NCI-H2107 (cell line): Measurements from ENCODE around the gene LETMD1.
"Not testable (repeated sequence)": the region's sequence is repeated elsewhere in the genome, so short reads cannot be mapped to it uniquely, and the experiment has no call there.

Source experiments
- DNase-seq: peaks from one replicate; lab custom pipeline; 2025; lab: John Stamatoyannopoulos, UW

LETMD1 gene, protein sequence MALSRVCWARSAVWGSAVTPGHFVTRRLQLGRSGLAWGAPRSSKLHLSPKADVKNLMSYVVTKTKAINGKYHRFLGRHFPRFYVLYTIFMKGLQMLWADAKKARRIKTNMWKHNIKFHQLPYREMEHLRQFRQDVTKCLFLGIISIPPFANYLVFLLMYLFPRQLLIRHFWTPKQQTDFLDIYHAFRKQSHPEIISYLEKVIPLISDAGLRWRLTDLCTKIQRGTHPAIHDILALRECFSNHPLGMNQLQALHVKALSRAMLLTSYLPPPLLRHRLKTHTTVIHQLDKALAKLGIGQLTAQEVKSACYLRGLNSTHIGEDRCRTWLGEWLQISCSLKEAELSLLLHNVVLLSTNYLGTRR

DNA sequence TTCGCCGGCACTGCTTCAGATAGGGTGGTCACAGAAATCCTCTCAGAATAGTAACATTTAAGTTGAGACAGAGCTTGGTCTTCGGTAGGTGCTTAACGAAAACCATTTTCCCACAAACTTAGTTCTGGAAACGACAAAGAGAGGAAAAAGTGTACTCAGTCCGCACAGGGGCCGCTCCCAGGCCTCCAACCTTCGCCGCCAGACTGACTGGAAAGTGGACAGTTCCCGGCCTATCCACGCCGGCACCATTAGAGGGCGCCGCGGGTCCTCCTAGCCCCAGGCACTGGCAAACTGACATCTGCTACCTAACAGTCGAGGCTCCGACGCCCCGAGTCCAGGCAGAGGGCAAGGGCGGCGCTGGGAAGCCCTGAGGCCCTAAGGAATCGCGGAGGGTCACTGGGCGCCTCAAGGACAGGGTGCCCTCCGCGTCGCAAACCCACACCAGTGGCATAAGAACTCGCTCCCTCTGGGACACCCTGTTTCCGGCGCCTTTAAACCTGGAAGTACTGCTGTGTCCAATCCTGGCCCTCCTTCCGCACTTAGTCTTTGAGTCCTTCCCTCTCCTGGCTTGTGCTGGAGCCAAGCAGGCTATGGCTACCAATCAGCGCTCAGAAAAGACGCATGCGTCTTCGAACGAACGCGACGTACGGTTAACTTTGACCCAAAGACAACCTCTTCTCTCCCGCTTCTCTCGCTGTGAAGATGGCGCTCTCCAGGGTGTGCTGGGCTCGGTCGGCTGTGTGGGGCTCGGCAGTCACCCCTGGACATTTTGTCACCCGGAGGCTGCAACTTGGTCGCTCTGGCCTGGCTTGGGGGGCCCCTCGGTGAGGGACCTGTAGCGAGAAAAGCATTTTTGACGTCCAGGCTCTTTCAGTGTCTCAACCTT lies at the start of gene LETMD1:
TSS of gene LETMD1 (plus strand) at position 673 of the 886 bp plus-strand sequence. CDS start at position 703, 30 bp downstream.
- peak; percentile 97 for DNase-seq

DNA sequence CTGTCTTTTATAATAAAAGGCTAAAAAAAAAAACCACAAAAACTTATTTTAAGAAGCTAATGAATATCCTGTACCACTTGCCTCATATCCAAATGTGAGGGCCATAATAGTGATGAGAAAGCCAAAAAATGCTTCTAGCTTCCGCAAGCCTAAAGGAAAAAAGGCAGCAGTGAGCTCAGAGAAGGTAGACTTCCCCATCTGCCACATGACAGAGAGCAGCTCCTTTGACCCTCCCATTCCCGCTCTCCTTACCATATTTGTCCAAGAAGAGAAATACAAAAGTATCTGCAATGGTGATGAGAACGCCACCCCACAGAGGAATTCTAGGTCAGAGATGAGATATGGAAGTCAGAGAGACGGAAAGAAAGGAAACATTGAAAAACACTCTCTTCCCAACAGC lies 49.0 kb upstream of the LETMD1 start:
- no peak for DNase-seq

DNA sequence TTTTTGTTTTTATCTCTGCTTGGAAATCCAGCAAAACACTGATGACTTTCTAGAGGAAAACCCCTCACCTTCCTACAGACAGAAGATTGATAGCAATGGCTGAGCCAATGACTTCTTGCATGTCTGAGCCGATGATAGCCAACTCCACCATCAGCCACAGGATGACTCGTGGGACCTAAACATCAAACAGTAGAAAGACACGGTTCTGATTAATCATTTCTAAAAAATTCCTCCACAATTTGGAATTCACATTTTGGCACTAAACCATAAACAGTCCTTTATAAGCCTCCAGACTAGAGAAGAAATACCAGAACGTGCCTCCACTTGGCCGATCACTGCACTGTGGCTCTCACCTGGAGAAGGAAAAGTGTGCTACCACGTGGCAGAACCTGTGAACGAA lies 47.9 kb upstream of the LETMD1 start:
- no peak for DNase-seq

DNA sequence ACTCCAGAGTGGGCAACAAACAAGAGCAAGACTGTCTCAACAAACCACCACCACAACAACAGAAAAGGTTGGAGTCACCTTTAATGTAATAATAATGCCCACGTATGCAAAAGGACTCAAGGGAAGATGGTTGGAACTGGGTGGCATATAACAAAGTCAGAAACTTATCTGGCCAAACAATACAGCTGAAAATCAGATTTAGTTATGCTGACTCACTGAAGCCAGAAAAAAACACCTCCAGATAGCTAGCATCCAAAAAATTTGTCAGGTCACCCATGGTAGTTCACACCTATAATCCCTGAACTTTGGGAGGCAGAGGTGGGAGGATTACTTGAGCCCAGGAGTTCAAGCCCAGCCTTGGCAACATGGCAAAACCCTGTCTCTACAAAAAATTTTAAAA lies 46.3 kb upstream of the LETMD1 start:
- DNase-seq, result no peak

DNA sequence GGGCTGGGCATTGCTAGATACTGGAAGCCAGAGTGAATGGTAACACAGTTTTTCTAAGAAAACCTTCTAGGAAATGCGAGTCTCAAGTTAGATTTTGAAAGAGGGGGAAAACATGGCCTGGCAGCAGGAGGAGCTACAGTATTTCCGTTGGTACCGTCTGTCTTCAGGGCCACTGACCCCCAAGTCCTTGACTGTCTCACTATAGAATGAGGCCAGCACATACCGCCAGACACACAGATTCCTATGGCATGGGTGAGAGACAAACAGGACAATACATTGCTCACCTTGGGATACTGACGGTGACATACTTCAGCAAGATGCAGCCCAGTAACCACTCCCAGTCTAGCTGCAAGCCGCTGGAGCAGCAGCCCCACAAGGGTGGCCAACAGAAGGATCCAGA lies 43.6 kb upstream of the LETMD1 start:
- DNase-seq, result no peak

DNA sequence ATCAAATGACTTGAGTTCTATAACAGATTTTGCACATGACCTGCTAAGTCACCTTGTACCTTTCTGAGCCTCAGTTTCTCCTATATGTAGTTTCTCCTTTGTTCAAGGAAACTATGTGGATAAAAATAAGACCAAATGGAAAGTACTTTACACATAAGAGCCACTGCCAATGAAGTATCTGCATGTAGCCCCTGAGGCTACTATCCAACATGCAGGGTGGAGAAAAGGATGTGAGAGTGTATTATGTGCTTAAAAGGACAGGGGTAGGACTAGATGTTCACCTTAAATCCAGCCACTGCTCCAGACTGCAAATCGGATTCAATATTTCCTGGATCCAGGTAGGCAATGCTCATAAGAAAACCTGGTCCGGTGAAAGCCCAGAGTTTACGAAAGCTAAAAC lies 43.1 kb upstream of the LETMD1 start:
- no peak for DNase-seq

DNA sequence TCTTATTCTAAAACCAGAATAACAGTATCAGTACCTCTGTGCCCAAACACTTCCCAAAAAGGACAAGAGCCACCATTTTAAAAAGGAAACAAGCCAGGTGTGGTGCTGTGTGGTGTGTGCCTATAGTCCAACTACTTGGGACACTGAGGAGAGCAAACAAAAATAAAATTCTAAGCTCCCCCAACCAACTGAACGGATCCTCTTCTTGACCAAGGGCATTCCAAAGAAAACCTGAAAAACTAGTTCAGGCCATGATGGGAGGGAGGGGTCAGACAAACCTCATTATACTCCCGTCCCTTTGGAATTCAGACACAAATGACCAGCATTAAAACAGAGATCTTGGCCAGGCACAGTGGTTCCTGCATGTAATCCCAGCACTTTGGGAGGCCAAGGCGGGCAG lies 42.5 kb upstream of the LETMD1 start:
- no peak for DNase-seq

DNA sequence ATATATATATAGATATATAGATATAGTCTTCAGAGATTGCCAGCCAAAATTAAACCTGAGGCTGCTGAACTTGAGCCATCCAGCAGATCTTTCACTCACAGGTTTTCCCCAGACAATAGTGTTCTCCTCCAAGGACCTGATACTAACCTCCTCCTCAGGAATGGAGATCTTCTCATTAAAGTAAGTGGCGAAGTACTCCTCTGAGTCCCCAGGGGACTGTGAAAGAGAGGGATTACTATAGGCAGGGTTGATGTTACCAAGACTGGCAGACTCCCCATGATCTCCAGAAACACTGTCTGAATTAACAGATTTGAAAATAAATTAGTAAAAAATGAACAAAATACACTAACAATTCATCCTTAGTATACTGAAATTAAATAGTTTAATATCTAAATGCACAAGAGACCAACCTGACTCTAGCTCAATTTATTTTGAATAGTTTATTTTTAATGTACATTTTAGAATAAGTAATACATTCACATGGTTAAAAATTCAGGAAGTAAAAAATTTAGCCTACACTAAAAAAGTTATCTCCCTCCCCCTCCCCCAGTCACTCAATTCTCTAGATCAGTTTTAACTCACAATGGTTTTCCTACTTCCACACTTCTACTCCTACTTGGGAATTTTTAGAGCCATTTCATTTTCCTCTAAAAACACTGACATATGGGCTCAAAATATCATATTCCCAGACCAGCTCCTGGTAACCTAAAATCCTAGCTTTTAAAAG lies 39.6 kb upstream of the LETMD1 start:
- no peak for DNase-seq

DNA sequence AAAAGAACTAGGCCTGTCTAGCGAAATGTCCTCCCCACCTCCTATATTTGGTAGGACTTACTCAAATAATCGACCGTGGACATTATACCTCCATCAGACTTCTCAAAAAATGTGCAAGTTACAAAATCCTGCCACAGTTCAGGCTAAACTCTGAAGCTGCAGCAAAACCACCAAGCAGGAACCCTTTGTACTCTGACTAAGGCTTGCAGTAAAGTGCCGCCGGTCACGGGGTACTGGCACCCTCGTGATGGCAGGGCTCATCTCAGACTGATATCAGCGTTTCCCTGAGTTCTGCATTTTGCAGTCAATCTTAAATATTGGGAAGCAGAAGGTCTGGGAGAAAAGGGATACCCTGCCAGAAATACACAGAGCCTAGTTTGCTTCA lies 39.1 kb upstream of the LETMD1 start:
- DNase-seq, result no peak

DNA sequence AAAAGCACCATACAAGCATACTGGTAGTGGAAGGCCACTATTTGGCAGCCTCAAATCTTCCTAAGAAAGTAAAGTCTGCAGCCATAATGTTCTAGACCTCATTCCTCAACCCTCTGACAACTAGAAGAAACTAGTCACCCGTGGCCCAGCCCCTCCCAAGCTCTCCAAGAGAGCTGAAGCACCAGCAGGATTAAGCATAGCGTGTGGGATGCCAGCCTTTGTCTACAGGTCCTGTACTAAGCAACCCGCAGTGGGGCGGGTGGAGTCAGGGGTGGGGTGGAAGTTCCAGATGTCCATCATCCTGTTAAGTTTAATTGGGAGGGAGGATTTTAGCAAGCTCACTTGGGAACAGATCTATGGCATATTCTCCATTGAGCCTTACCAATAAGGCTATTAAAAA lies 36.2 kb upstream of the LETMD1 start:
- no peak for DNase-seq

DNA sequence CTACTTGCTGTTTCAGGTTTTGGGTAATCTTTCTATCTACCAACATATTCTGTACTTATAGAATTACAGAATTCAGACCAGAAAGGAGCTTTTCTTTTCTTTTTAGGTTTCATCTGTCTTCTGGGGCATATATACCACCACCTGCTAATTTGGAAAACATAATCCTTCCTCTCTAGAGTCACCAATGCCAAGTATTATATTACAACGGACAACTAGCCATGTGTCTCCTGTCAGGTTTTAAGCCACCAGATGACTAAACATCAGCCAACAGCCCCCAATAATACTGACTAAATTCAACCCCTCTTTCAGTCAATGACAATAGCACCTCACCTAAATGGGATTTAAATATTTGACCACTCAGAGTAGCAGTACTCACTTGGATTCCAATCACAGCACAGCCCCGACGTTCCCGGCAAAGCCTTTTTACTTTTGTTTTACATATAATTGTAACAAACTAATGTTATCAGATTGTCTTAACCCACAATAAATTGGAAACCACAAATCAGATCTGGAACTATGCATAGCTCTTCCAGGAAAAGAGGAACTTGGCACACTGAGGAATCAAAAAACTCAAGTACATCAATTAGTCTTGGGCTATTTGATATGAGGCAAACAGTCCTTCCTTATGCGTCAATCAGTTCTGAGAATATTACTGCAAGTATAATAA lies 35.4 kb upstream of the LETMD1 start:
- no peak for DNase-seq

DNA sequence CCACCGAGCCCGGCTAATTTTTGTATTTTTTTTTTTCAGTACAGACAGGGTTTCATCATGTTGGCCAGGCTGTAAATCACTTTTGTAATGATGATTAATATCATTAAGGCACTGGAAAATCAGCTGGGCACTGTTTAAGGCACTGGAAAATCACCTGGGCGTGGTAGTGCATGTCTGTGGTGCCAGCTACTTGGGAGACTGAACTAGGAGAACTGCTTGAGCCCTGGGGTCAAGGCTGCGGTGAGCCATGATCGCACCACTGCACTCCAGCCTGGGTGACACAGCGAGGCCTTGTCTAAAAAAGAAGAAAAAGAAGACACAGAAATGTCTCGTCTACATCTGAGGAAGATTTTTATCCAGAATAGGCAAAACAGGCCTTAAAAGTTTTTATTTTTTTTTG lies 34.7 kb upstream of the LETMD1 start:
- DNase-seq, result no peak

DNA sequence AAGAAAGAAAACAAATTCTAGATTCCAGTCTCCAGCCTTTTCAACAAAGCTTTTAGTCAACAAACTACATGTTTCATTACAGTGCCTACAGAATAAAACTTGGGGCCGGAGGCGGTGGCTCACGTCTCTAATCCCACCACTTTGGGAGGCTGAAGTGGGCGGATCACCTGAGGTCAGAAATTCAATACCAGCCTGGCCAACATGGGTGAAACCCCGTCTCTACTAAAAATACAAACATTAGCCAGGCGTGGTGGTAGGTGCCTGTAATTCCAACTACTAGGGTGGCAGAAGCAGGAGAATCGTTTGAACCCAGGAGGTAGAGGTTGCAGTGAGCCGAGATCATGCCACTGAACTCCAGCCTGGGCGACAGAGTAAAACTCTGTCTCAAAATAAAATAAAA lies 33.7 kb upstream of the LETMD1 start:
- DNase-seq, result not testable (repeated sequence)

DNA sequence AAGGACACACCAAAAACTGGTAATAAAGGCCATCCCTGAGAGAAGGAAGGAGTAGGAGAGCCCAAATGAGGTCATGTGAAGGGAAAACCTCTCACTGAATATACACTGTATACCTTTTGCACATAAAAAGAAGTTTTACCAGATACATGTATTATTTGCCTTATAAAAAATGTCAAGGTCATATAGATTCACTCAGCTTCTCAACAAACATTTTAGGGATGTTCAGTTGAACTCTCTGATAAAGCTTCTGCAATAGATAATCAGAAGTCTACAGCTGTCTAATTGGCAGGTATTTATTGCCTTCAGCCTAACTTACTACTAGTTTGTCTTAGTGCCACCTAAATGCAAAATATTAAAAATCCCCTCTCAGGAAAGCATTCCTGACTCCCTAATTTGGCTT lies 30.7 kb upstream of the LETMD1 start:
- no peak for DNase-seq

DNA sequence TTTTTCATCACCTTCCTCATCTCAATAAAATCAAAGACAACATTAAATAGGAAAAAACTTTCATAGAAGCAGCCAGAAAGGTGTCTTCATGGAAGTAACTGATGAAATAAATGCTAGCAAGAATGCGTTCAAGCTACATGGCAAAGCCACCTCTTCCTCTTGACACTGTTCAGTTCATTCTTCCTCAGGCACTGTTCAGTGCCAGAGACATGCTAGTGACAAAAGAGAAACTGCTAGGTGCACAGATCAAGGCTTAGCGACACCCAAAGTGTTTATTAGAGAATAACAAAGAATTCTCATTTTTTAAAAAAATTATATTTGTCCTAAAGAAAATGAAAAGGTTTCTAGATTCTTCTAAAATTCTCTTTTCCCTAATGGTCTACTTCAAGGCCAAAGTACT lies 29.2 kb upstream of the LETMD1 start:
- no peak for DNase-seq

DNA sequence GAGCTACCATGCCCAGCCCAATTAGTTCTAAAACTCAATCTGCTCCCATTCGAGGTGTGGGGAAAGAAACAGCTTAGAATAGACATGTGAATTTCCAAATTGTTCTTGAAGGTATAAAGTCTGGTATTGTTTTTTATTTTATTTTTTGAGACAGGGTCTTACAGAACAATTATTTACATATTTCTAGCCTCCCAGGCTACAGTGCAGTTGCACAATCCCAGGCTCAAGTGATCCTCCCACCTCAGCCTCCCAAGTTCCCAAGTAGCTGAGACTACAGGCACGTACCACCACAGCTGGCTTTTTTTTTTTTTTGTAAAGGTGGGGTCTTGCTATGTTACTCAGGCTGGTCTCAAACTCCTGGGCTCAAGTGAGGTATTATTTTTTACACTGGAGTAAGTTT lies 28.2 kb upstream of the LETMD1 start:
- no peak for DNase-seq

DNA sequence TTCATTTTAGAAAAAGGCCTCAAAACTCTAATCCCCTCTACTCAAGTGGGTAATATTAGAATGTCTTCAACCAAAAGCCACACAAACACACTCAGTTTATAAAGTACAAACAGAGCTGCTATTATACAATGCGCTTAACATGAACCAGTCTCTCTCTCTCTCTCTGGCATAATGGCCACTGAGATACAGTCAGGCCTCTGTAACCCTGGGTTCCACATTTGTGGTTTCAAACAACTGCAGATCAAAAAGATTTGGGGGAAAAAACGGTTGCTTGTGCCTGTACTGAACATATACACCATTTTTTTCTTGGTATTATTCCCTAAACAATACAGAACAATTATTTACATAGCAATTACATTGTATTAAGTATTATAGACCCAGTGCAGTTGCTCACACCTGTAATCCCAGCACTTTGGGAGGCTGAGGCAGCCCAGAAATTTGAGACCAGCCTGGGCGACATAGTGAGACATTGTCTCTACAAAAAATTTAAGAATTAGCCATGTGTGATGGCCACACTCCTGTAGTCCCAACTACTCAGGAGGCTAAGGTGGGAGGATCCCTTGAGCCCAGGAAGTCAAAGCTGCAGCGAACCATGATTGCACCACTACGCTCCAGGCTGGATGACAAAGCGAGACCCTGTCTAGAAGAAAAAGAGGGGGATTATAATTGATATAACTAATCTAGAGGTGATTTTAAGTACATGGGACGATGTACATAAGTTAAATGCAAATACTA lies 27.5 kb upstream of the LETMD1 start:
- DNase-seq, result no peak

DNA sequence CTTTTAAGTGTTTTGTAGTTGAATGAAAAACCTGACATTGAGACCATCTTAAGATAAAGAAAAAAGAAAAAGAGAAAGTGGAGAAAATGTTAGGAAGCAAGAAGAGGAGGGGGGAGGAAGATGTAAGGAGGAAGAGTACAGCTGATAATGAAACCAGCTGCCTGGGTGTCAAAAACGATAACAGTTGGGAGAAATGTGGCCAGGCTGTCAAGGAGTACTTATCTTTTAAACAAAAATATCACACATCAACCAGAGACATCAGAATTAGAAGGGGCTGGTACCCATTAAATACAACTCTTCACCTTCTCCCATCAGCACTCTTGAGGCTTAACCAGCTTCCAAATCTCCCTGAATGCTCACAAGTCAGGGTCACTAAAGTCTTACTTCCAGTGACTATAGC lies 26.4 kb upstream of the LETMD1 start:
- DNase-seq, result no peak

DNA sequence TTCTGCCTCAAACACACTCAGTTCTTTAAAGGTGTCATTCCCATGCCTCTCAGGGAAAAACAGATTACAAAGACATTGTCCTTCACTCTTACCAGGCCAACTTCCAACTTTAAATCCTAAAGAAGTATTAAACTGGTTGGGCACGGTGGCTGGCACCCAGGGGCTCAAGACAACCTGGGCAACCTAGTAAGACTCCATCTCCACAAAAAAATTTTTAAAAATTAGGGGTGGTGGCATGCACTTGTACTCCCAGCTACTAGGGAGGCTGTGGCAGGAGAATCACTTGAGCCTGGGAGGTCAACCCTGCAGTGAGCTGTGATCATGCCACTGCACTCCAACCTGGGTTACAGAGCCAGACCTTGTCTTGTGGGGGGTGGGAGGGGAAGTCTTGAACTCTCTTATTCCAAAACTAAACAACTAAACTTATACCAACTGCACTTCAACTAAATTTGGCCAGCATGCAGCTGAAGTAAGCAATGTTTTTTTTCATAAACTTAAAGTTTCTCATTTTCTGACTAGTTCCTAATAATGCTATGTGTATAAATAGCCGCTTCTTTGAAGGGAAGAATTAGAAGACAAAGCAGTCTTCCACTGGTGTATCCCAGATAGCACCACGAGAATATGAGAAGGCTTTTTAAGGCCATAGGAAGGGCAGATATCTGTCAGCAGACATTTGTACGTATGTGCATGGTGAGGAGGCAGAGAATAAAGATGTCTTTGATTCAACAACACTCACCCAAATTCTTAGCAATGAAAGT lies 24.3 kb upstream of the LETMD1 start:
- no peak for DNase-seq

DNA sequence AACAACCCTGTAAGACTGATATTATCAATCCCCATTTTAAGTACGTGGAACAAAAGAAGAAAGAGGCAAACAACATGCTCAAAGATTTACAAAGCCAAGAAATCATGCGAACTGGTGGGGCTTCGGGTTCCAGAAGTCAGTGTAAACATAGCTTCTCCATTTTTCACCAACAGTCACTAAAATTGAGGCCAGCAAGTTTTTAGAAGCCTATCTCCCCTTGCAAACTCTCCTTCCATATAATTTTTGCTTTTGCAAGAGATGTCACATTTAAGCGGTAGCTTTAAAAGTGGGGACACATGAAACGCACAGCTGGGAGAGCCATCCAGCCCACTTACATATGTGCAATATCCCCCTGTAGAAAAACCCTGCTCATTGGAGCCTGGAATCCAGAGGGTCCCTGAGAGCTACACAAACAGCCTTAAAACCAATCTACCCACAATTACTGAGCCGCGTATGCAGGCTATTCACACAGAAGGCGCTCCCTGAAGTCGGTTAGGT lies 22.7 kb upstream of the LETMD1 start:
- DNase-seq, result no peak
